ENCODE results near the gene SPAG16. TPM values are rescaled to one million over a fixed set of nuclear protein-coding genes. Genes with fewer than 3 reads are reported as not detected.

Gene SPAG16
- total and polyA plus RNA-seq, 2 of the 13 experiments (the other 11 are each of a cell fraction or from before 2014, with no cell fraction given): 9.6 to 26.5 TPM

DNA sequence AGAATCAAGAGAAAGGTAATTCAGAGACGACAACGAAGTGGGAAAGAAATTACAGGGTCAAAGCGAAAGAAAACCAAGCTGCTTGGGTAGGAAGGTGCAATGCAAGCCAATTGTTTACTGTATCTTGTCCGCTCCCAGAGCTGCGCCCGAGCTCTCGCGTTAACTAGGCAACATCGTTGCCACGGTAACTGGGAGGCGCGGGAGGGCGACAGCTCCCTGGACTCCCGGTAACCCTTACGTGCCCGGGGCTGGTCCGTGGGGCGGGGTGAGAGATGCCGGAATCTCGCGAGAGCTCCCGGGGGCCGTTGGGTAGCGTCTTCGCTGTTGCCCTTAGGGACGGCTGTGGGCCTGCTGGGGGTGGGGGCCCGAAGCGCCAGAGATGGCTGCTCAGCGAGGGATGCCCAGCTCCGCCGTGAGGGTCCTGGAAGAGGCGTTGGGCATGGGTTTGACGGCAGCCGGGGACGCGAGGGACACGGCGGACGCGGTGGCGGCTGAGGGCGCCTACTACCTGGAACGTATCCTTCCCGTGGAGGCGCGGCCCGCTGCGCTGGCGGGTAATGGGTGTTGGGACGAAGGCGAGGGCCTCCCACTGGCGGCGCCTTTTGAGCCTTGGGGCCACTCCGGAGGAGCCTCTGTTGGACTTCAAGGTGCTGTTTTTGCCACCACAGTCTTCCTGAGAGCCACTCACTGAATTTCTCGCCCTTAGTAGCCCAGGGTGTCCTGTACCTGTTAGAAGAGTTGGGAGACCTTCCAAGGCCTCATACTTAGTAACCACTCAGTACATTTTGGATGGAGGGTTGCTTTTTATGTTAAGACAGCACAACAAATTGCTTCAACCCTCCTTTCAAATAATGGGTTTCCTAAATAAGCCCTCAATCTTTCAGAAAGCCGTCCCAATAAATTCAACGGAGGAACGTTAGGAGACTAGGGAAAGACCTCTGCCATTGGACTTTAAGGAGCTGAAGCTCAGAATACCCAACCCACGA lies at the start of gene SPAG16 (continued):
- TF ChIP-seq, protein P1, sequence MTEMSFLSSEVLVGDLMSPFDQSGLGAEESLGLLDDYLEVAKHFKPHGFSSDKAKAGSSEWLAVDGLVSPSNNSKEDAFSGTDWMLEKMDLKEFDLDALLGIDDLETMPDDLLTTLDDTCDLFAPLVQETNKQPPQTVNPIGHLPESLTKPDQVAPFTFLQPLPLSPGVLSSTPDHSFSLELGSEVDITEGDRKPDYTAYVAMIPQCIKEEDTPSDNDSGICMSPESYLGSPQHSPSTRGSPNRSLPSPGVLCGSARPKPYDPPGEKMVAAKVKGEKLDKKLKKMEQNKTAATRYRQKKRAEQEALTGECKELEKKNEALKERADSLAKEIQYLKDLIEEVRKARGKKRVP (CRISPR knock-in tag; IDR thresholded peaks at IDR 0.05): peak in 1 of 2 experiments; percentile 74; a peak in 2 of 4 replicates
- TF ChIP-seq PHF5A (CRISPR knock-in tag; IDR thresholded peaks at IDR 0.05; ENCODE audit: low read depth, unreplicated experiment) (no peak), KDM1A (CRISPR knock-in tag; IDR thresholded peaks at IDR 0.05) (0 out of 2 replicates have a peak, but pooled peaks have one; percentile 62), HNRNPUL1 (IDR thresholded peaks at IDR 0.05; ENCODE audit: low read depth, low read length) (no peak), TMF1 (CRISPR knock-in tag; IDR thresholded peaks at IDR 0.05; ENCODE audit: low read depth) (no peak; the same call in 1 of the 2 replicates), RCOR2 (CRISPR knock-in tag; IDR thresholded peaks at IDR 0.05) (peak; percentile 57; the same call in 1 of the 2 replicates), NAIF1 (CRISPR knock-in tag; IDR thresholded peaks at IDR 0.05; ENCODE audit: borderline replicate concordance) (peak; percentile 79; the same call in 1 of the 2 replicates), MXD4 (CRISPR knock-in tag; IDR thresholded peaks at IDR 0.05) (peak; percentile 91), ZNF30 (CRISPR knock-in tag; IDR thresholded peaks at IDR 0.05) (0 out of 2 replicates have a peak, but pooled peaks have one; percentile 7), NFYB (CRISPR knock-in tag; IDR thresholded peaks at IDR 0.05) (no peak), XRCC5 (optimal IDR thresholded peaks at IDR 0.05; ENCODE audit: low read length) (peak; percentile 86)
- TF ChIP-seq, protein P2, sequence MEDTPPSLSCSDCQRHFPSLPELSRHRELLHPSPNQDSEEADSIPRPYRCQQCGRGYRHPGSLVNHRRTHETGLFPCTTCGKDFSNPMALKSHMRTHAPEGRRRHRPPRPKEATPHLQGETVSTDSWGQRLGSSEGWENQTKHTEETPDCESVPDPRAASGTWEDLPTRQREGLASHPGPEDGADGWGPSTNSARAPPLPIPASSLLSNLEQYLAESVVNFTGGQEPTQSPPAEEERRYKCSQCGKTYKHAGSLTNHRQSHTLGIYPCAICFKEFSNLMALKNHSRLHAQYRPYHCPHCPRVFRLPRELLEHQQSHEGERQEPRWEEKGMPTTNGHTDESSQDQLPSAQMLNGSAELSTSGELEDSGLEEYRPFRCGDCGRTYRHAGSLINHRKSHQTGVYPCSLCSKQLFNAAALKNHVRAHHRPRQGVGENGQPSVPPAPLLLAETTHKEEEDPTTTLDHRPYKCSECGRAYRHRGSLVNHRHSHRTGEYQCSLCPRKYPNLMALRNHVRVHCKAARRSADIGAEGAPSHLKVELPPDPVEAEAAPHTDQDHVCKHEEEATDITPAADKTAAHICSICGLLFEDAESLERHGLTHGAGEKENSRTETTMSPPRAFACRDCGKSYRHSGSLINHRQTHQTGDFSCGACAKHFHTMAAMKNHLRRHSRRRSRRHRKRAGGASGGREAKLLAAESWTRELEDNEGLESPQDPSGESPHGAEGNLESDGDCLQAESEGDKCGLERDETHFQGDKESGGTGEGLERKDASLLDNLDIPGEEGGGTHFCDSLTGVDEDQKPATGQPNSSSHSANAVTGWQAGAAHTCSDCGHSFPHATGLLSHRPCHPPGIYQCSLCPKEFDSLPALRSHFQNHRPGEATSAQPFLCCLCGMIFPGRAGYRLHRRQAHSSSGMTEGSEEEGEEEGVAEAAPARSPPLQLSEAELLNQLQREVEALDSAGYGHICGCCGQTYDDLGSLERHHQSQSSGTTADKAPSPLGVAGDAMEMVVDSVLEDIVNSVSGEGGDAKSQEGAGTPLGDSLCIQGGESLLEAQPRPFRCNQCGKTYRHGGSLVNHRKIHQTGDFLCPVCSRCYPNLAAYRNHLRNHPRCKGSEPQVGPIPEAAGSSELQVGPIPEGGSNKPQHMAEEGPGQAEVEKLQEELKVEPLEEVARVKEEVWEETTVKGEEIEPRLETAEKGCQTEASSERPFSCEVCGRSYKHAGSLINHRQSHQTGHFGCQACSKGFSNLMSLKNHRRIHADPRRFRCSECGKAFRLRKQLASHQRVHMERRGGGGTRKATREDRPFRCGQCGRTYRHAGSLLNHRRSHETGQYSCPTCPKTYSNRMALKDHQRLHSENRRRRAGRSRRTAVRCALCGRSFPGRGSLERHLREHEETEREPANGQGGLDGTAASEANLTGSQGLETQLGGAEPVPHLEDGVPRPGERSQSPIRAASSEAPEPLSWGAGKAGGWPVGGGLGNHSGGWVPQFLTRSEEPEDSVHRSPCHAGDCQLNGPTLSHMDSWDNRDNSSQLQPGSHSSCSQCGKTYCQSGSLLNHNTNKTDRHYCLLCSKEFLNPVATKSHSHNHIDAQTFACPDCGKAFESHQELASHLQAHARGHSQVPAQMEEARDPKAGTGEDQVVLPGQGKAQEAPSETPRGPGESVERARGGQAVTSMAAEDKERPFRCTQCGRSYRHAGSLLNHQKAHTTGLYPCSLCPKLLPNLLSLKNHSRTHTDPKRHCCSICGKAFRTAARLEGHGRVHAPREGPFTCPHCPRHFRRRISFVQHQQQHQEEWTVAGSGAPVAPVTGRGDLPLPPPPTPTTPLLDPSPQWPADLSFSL (CRISPR knock-in tag; IDR thresholded peaks at IDR 0.05): no peak; the same call in 1 of the 2 replicates
- TF ChIP-seq, protein P3, sequence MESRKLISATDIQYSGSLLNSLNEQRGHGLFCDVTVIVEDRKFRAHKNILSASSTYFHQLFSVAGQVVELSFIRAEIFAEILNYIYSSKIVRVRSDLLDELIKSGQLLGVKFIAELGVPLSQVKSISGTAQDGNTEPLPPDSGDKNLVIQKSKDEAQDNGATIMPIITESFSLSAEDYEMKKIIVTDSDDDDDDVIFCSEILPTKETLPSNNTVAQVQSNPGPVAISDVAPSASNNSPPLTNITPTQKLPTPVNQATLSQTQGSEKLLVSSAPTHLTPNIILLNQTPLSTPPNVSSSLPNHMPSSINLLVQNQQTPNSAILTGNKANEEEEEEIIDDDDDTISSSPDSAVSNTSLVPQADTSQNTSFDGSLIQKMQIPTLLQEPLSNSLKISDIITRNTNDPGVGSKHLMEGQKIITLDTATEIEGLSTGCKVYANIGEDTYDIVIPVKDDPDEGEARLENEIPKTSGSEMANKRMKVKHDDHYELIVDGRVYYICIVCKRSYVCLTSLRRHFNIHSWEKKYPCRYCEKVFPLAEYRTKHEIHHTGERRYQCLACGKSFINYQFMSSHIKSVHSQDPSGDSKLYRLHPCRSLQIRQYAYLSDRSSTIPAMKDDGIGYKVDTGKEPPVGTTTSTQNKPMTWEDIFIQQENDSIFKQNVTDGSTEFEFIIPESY (CRISPR knock-in tag; IDR thresholded peaks at IDR 0.05): peak; percentile 54
- TF ChIP-seq, protein P4, sequence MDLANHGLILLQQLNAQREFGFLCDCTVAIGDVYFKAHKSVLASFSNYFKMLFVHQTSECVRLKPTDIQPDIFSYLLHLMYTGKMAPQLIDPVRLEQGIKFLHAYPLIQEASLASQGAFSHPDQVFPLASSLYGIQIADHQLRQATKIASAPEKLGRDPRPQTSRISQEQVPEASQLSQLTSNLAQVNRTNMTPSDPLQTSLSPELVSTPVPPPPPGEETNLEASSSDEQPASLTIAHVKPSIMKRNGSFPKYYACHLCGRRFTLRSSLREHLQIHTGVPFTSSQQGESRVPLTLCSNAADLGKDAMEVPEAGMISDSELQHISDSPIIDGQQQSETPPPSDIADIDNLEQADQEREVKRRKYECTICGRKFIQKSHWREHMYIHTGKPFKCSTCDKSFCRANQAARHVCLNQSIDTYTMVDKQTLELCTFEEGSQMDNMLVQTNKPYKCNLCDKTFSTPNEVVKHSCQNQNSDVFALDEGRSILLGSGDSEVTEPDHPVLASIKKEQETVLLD (CRISPR knock-in tag; IDR thresholded peaks at IDR 0.05; ENCODE audit: low read depth): peak; percentile 88
- TF ChIP-seq, protein P5, sequence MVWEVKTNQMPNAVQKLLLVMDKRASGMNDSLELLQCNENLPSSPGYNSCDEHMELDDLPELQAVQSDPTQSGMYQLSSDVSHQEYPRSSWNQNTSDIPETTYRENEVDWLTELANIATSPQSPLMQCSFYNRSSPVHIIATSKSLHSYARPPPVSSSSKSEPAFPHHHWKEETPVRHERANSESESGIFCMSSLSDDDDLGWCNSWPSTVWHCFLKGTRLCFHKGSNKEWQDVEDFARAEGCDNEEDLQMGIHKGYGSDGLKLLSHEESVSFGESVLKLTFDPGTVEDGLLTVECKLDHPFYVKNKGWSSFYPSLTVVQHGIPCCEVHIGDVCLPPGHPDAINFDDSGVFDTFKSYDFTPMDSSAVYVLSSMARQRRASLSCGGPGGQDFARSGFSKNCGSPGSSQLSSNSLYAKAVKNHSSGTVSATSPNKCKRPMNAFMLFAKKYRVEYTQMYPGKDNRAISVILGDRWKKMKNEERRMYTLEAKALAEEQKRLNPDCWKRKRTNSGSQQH (CRISPR knock-in tag; IDR thresholded peaks at IDR 0.05; ENCODE audit: low read depth): no peak
